HL-60 (cell line): ENCODE measurements around the gene PPP2R5E.

Experiments
- DNase-seq, 2 experiments: peaks; one replicate each; pipeline ENCODE4 v3.0.0-alpha.2; 2010 to 2020; ENCODE audit warnings: low read depth in 1 of 2, low spot score in 1 of 2
- H3K27ac ChIP-seq: fragments of 250-450 bp; sonication (Bioruptor Pico); replicated peaks from 2 replicates; pipeline ENCODE4 v1.5.1; 2020; ENCODE audit warnings: mild to moderate bottlenecking, moderate library complexity
- H3K27me3 ChIP-seq: fragments of 250-450 bp; sonication (Bioruptor Pico); 2 replicates; pipeline ENCODE4 v1.5.1; 2021; ENCODE audit warnings: mild to moderate bottlenecking, moderate library complexity; ENCODE audit not compliant: insufficient read depth, poor library complexity, severe bottlenecking
- H3K4me3 ChIP-seq: replicated peaks from 2 replicates; pipeline ENCODE4 v1.5.1; 2011; ENCODE audit warnings: mild to moderate bottlenecking, control low read depth, low read length; ENCODE audit not compliant: insufficient read depth
- GABPA ChIP-seq: IDR thresholded peaks from 2 replicates; pipeline ENCODE4 v1.6.1; 2012; ENCODE audit warnings: low read depth
- POLR2AphosphoS5 ChIP-seq: IDR thresholded peaks from 2 replicates; pipeline ENCODE4 v1.6.1; 2012; ENCODE audit warnings: low read depth
- SPI1 ChIP-seq: IDR thresholded peaks from 2 replicates; pipeline ENCODE4 v1.6.1; 2012; ENCODE audit warnings: low read depth, mild to moderate bottlenecking, borderline replicate concordance
- TF ChIP-seq, protein P1 (sequence below): IDR thresholded peaks from 2 replicates; pipeline ENCODE4 v1.6.1; 2012; ENCODE audit warnings: low read depth; ENCODE audit not compliant: insufficient replicate concordance
- TF ChIP-seq, protein P2 (sequence below): IDR thresholded peaks from one replicate; pipeline ENCODE4 v1.5.1; 2011; ENCODE audit warnings: low read length, control low read depth, inconsistent platforms; ENCODE audit not compliant: insufficient read depth

The PPP2R5E gene

DNA sequence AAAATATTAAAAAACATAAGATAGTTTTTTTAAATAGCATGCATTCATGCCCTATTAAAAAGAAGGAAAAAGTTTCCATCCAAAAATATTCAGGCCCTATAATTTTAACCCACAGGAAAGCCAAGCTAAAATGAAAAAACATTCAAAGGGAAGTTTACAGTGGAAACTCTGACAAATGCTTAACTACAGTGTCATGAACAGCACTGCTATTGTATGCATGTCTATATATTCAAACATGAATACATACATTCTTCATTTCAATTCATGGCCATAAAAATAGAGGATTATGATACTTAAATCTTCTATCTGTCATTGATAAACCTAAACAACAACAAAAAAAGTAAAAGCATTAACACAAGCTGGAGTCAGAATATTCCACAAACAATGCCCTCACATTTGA lies 67.4 kb downstream of the PPP2R5E start:
- no peak for TF ChIP-seq GABPA
- no peak for TF ChIP-seq POLR2AphosphoS5
- TF ChIP-seq, protein P1, sequence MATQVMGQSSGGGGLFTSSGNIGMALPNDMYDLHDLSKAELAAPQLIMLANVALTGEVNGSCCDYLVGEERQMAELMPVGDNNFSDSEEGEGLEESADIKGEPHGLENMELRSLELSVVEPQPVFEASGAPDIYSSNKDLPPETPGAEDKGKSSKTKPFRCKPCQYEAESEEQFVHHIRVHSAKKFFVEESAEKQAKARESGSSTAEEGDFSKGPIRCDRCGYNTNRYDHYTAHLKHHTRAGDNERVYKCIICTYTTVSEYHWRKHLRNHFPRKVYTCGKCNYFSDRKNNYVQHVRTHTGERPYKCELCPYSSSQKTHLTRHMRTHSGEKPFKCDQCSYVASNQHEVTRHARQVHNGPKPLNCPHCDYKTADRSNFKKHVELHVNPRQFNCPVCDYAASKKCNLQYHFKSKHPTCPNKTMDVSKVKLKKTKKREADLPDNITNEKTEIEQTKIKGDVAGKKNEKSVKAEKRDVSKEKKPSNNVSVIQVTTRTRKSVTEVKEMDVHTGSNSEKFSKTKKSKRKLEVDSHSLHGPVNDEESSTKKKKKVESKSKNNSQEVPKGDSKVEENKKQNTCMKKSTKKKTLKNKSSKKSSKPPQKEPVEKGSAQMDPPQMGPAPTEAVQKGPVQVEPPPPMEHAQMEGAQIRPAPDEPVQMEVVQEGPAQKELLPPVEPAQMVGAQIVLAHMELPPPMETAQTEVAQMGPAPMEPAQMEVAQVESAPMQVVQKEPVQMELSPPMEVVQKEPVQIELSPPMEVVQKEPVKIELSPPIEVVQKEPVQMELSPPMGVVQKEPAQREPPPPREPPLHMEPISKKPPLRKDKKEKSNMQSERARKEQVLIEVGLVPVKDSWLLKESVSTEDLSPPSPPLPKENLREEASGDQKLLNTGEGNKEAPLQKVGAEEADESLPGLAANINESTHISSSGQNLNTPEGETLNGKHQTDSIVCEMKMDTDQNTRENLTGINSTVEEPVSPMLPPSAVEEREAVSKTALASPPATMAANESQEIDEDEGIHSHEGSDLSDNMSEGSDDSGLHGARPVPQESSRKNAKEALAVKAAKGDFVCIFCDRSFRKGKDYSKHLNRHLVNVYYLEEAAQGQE: no peak
- TF ChIP-seq, protein P2, sequence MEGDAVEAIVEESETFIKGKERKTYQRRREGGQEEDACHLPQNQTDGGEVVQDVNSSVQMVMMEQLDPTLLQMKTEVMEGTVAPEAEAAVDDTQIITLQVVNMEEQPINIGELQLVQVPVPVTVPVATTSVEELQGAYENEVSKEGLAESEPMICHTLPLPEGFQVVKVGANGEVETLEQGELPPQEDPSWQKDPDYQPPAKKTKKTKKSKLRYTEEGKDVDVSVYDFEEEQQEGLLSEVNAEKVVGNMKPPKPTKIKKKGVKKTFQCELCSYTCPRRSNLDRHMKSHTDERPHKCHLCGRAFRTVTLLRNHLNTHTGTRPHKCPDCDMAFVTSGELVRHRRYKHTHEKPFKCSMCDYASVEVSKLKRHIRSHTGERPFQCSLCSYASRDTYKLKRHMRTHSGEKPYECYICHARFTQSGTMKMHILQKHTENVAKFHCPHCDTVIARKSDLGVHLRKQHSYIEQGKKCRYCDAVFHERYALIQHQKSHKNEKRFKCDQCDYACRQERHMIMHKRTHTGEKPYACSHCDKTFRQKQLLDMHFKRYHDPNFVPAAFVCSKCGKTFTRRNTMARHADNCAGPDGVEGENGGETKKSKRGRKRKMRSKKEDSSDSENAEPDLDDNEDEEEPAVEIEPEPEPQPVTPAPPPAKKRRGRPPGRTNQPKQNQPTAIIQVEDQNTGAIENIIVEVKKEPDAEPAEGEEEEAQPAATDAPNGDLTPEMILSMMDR: no peak
- no peak for TF ChIP-seq SPI1
- no peak for DNase-seq
- Histone ChIP-seq H3K4me3 (no peak overlapping the region), H3K27ac (no peak overlapping the region), H3K27me3 (no peaks in the 10 kb centered on the region)

- no peak overlapping the region for H3K27ac ChIP-seq
- DNase-seq: no peak
- no peak overlapping the region for H3K4me3 ChIP-seq
- TF ChIP-seq, protein P1: no peak
- TF ChIP-seq SPI1: no peak
- H3K27me3 ChIP-seq: no peaks in the 10 kb centered on the region
Observed at GRCh38 chr14:63474844-63475243, 68.3 kb downstream of the PPP2R5E start.

DNA sequence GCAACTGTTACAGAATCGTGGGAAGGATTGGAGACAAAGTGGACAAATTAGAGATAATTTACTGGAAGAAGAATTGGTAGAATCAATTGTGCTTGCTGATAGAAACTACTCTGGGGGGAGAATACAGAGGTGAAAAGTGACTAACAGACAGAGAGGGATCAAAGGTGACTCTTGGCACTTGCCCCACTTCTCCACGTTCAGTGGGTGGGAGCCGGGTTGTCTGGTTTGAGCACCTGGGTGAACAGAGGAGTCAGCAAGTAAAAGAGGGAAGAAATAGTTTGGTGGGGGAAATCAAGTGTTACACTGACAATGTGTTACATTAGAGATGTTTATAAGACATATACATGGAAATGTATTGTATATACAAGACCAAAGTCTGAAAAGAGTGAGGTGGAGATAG lies 69.1 kb downstream of the PPP2R5E start:
- TF ChIP-seq, protein P2: no peak
- TF ChIP-seq SPI1 (no peak), GABPA (no peak), POLR2AphosphoS5 (no peak)
- TF ChIP-seq, protein P1: no peak

More for the DNA sequence above, 69.1 kb downstream of the PPP2R5E start:
- no peaks in the 10 kb centered on the region for H3K27me3 ChIP-seq
- no peak overlapping the region for H3K4me3 ChIP-seq
- peak overlapping the region; percentile 37 for H3K27ac ChIP-seq
- no peak for DNase-seq
